H9 (cell line): ENCODE data around the gene HTR3A. TPM values are rescaled to one million over a fixed set of nuclear protein-coding genes. Genes with fewer than 3 reads are reported as not detected.

Experiments used
- DNase-seq: peaks from one replicate; pipeline ENCODE4 v3.0.0-alpha.2; 2017
- H2AFZ ChIP-seq: one replicate; pipeline ENCODE4 v1.6.1; 2013; ENCODE audit warnings: mild to moderate bottlenecking, low read length, control low read depth, moderate library complexity
- H2AK5ac ChIP-seq: 2 replicates; pipeline ENCODE4 v1.6.1; 2013; ENCODE audit warnings: low read length, control low read depth, mixed read lengths; ENCODE audit not compliant: insufficient read length
- H2BK120ac ChIP-seq: one replicate; pipeline ENCODE4 v1.6.1; 2013; ENCODE audit warnings: low read depth, mild to moderate bottlenecking, low read length, control low read depth, inconsistent platforms; ENCODE audit not compliant: poor library complexity, severe bottlenecking
- H2BK12ac ChIP-seq: 2 replicates; pipeline ENCODE4 v1.6.1; 2013; ENCODE audit warnings: low read length, control low read depth, mixed read lengths, low read depth; ENCODE audit not compliant: insufficient read length
- H2BK15ac ChIP-seq: 2 replicates; pipeline ENCODE4 v1.6.1; 2013; ENCODE audit warnings: low read depth, low read length, control low read depth
- H2BK20ac ChIP-seq: one replicate; pipeline ENCODE4 v1.6.1; 2013; ENCODE audit warnings: low read depth, mild to moderate bottlenecking, low read length, control low read depth, inconsistent platforms; ENCODE audit not compliant: poor library complexity, severe bottlenecking
- H2BK5ac ChIP-seq: 2 replicates; pipeline ENCODE4 v1.6.1; 2013; ENCODE audit warnings: low read length, control low read depth, mixed read lengths; ENCODE audit not compliant: insufficient read length
- H3K14ac ChIP-seq: 2 replicates; pipeline ENCODE4 v1.6.1; 2013; ENCODE audit warnings: low read length, control low read depth; ENCODE audit not compliant: insufficient read depth
- H3K18ac ChIP-seq: 2 replicates; pipeline ENCODE4 v1.6.1; 2013; ENCODE audit warnings: low read depth, mild to moderate bottlenecking, mixed read lengths, low read length, control low read depth; ENCODE audit not compliant: insufficient read length
- H3K23ac ChIP-seq: 2 replicates; pipeline ENCODE4 v1.6.1; 2013; ENCODE audit warnings: low read length, control low read depth, mixed read lengths, low read depth; ENCODE audit not compliant: insufficient read length
- H3K23me2 ChIP-seq: 2 replicates; pipeline ENCODE4 v1.6.1; 2013; ENCODE audit warnings: low read depth, mild to moderate bottlenecking, mixed read lengths, low read length, control low read depth; ENCODE audit not compliant: insufficient read length, poor library complexity, severe bottlenecking
- H3K27ac ChIP-seq: 2 replicates; pipeline ENCODE4 v1.5.1; 2013; ENCODE audit warnings: low read length, control low read depth, mixed read lengths, low read depth; ENCODE audit not compliant: insufficient read length
- H3K27me3 ChIP-seq: 2 replicates; pipeline ENCODE4 v1.6.1; 2013; ENCODE audit warnings: low read length, control low read depth, inconsistent platforms; ENCODE audit not compliant: insufficient read depth
- H3K4ac ChIP-seq: 2 replicates; pipeline ENCODE4 v1.6.1; 2013; ENCODE audit warnings: low read depth, mild to moderate bottlenecking, control low read depth, inconsistent platforms, low read length, moderate library complexity
- H3K4me1 ChIP-seq: 2 replicates; pipeline ENCODE4 v1.6.1; 2013; ENCODE audit warnings: low read length, control low read depth, inconsistent platforms; ENCODE audit not compliant: insufficient read depth
- H3K4me2 ChIP-seq: 2 replicates; pipeline ENCODE4 v1.6.1; 2013; ENCODE audit warnings: low read length, control low read depth, mixed read lengths; ENCODE audit not compliant: insufficient read length, insufficient read depth
- H3K56ac ChIP-seq: 2 replicates; pipeline ENCODE4 v1.6.1; 2013; ENCODE audit warnings: low read depth, mild to moderate bottlenecking, mixed read lengths, low read length, control low read depth; ENCODE audit not compliant: insufficient read length
- H3K79me1 ChIP-seq: 2 replicates; pipeline ENCODE4 v1.6.1; 2013; ENCODE audit warnings: low read depth, mild to moderate bottlenecking, moderate library complexity, low read length, control low read depth, inconsistent platforms; ENCODE audit not compliant: insufficient read depth, poor library complexity, severe bottlenecking
- H3K79me2 ChIP-seq: 2 replicates; pipeline ENCODE4 v1.6.1; 2013; ENCODE audit warnings: low read length, control low read depth, inconsistent platforms; ENCODE audit not compliant: insufficient read depth
- H3K9ac ChIP-seq: 2 replicates; pipeline ENCODE4 v1.6.1; 2013; ENCODE audit warnings: low read length, control low read depth, mixed read lengths; ENCODE audit not compliant: insufficient read length; ENCODE audit errors: extremely low read depth
- H3K9me3 ChIP-seq: one replicate; pipeline ENCODE4 v1.6.1; 2013; ENCODE audit warnings: low read depth, low read length, inconsistent platforms; ENCODE audit not compliant: control insufficient read depth
- H3T11ph ChIP-seq: one replicate; pipeline ENCODE4 v1.6.1; 2013; ENCODE audit warnings: mild to moderate bottlenecking, low read length, control low read depth, inconsistent platforms
- H4K20me1 ChIP-seq: one replicate; pipeline ENCODE4 v1.6.1; 2013; ENCODE audit not compliant: control insufficient read depth, insufficient read length, insufficient read depth
- H4K5ac ChIP-seq: 2 replicates; pipeline ENCODE4 v1.6.1; 2013; ENCODE audit warnings: low read depth, mild to moderate bottlenecking, mixed read lengths, low read length, control low read depth; ENCODE audit not compliant: insufficient read length
- H4K8ac ChIP-seq: replicated peaks from 2 replicates; pipeline ENCODE4 v1.6.1; 2013; ENCODE audit warnings: low read length, control low read depth, mixed read lengths, low read depth; ENCODE audit not compliant: insufficient read length
- H4K91ac ChIP-seq: 2 replicates; pipeline ENCODE4 v1.6.1; 2013; ENCODE audit warnings: low read depth, mild to moderate bottlenecking, moderate library complexity, mixed read lengths, low read length, control low read depth; ENCODE audit not compliant: insufficient read length
- H3K27ac Mint-ChIP-seq, 3 experiments: 2 replicates in 2 of 3; 3 replicates in 1 of 3; pipeline ENCODE4 v1.8.0; 2020 to 2021; ENCODE audit warnings: mixed read lengths in 3 of 3, mild to moderate bottlenecking in 1 of 3, moderate library complexity in 1 of 3
- H3K27me3 Mint-ChIP-seq: 2 replicates; pipeline ENCODE4 v1.8.0; 2021; ENCODE audit warnings: low read depth, mild to moderate bottlenecking, moderate library complexity, mixed read lengths
- H3K36me3 Mint-ChIP-seq, 3 experiments: 2 replicates in 2 of 3; 3 replicates in 1 of 3; pipeline ENCODE4 v1.8.0; 2020 to 2021; ENCODE audit warnings: low read depth in 3 of 3, mixed read lengths in 3 of 3; ENCODE audit not compliant: insufficient read depth in 1 of 3
- H3K4me1 Mint-ChIP-seq, 2 experiments: 2 replicates each; pipeline ENCODE4 v1.8.0; 2020; ENCODE audit warnings: mixed read lengths in 2 of 2
- H3K4me3 Mint-ChIP-seq, 2 experiments: 2 replicates in 1 of 2; 3 replicates in 1 of 2; pipeline ENCODE4 v1.8.0; 2020 to 2021; ENCODE audit warnings: mild to moderate bottlenecking in 2 of 2, mixed read lengths in 2 of 2, moderate library complexity in 1 of 2
- H3K9me3 Mint-ChIP-seq, 2 experiments: 2 replicates in 1 of 2; 3 replicates in 1 of 2; pipeline ENCODE4 v1.8.0; 2020; ENCODE audit warnings: mild to moderate bottlenecking in 2 of 2, mixed read lengths in 2 of 2, moderate library complexity in 1 of 2
- CTCF ChIP-seq: fragments of 200-600 bp; sonication (generic); conservative IDR thresholded peaks from 3 replicates; pipeline ENCODE4 v1.8.0; 2021; ENCODE audit warnings: antibody characterized with exemption, mild to moderate bottlenecking
- WGBS: extraction: QIAGEN DNeasy Blood & Tissue Kit; methylation state at CpG from one replicate; pipeline ENCODE4 v1.1.7; 2013; ENCODE audit warnings: missing lambda C conversion rate, low lambda C conversion rate, mixed read lengths; ENCODE audit not compliant: insufficient read length; ENCODE audit errors: extremely low coverage; 5-methylcytosine and 5-hydroxymethylcytosine counted together
- total RNA-seq: library from RNA; stranded (reverse); gene quantifications from 2 replicates; pipeline ENCODE4 v1.2.1, GENCODE V29; 2021

HTR3A gene
- total RNA-seq, 1 experiment from 2014 or later = 4.1 TPM

GRCh38 chr11:113928311-113928710, 46.6 kb upstream of the HTR3A start:
- no peak overlapping the region for H2BK20ac ChIP-seq
- no peaks in the 10 kb centered on the region for H3K9me3 ChIP-seq
- H3K79me2 ChIP-seq = no peaks in the 10 kb centered on the region
- Mint-ChIP-seq H3K27me3 (no peaks in the 10 kb centered on the region), H3K4me1 (peaks cover 20 to 23% of the 10 kb centered on the region in 2 experiments), H3K27ac (no peak overlapping the region), H3K4me3 (no peak overlapping the region), H3K36me3 (peaks cover 0 to 5% (median 4%) of the 10 kb centered on the region in 3 experiments; a peak in 3 of 7 replicates), H3K9me3 (peaks cover 0 to 3% of the 10 kb centered on the region in 2 experiments; a peak in 1 of 5 replicates)
- no peaks in the 10 kb centered on the region for H3K23me2 ChIP-seq
- H2AFZ ChIP-seq = no peak overlapping the region
- no peak overlapping the region for H3K4ac ChIP-seq
- H3T11ph ChIP-seq = no peak overlapping the region
- H2BK15ac ChIP-seq = no peak overlapping the region
- no peaks in the 10 kb centered on the region for H3K27me3 ChIP-seq
- no peaks in the 10 kb centered on the region for H4K20me1 ChIP-seq
- H2BK120ac ChIP-seq = no peak overlapping the region
- TF ChIP-seq CTCF = no peak
- H3K4me1 ChIP-seq = peaks cover 6% of the 10 kb centered on the region
- H2BK5ac ChIP-seq = no peak overlapping the region
- WGBS = no CpG with 5 or more reads among the region's 5 CpGs
- H2BK12ac ChIP-seq = no peak overlapping the region
- H3K18ac ChIP-seq = no peak overlapping the region
- H3K4me2 ChIP-seq = no peak overlapping the region
- no peak overlapping the region for H3K14ac ChIP-seq
- no peak overlapping the region for H2AK5ac ChIP-seq
- no peak overlapping the region for H3K27ac ChIP-seq
- H4K91ac ChIP-seq = no peak overlapping the region
- no peaks in the 10 kb centered on the region for H3K79me1 ChIP-seq
- H3K56ac ChIP-seq = no peak overlapping the region
- no peak overlapping the region for H4K8ac ChIP-seq
- no peak overlapping the region for H4K5ac ChIP-seq
- no peak overlapping the region for H3K9ac ChIP-seq
- H3K23ac ChIP-seq = no peak overlapping the region
- no peak for DNase-seq
